ENCODE measurements around the gene IRX4. TPM values are rescaled to one million over a fixed set of nuclear protein-coding genes. Genes with fewer than 3 reads are reported as not detected.

The IRX4 gene
- total and polyA plus RNA-seq, 9 of the 15 experiments (the other 6 are each of a cell fraction or from before 2014, with no cell fraction given): not detected

DNA sequence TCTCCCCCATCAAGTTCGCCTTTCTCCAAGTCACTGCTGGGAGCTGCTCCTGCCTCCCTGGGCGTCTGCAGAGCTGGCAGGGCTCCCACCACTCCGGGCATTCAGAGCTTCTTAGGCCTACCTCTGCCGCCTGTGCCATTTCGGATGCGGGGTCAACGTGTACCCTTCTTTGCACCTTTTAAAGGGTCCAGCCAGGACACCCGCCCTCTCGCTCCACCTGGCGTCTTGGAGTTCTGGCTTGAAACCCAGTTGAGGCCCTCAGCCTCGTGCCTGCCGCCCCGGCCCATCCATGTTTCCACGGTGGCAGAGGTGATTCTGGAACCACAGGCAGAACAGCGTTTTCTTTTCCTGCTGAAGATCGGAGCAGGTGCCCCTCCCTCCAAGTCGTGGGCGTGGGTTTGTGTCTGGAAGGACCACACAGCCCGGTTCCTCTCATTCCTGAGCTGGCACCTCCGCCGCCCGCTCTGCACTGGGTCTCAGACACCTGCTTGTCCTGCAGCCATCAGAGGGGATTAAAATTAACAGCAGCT, 48.6 kb downstream of the IRX4 start:
- in situ Hi-C loops (cut with MboI) (no loop called here), intact Hi-C loops (cut with micrococcal nuclease) (no loop called here)
- ChIA-PET POLR2A (interaction anchor here (0.9 kb wide), 1 partner anchor 13 kb away, joined by 4 read pairs; no protein-coding TSS in a partner anchor), CTCF (ENCODE audit: low intra/inter-chr PET ratio) (no interaction called here)
- BruUV-seq (replicated peaks): no TSS peak
- H3K4me1 ChIP-seq (replicated peaks in 1 of 2; ENCODE audit: control insufficient read depth in 2 of 2, insufficient read depth in 2 of 2, low read length in 2 of 2): peaks cover 0 to 12% of the 10 kb centered on the region in 2 experiments; a peak in 1 of 5 replicates
- H3K9me1 ChIP-seq (ENCODE audit: control insufficient read depth, insufficient read depth, low read length): no peaks in the 10 kb centered on the region
- no peak overlapping the region for H3K4me2 ChIP-seq (ENCODE audit: insufficient read depth, low read length)
- H3K4me3 ChIP-seq: no peak overlapping the region
- H3K36me3 ChIP-seq (ENCODE audit: control insufficient read depth, insufficient read depth, low read length): peaks cover 6% of the 10 kb centered on the region; the same call in 1 of the 3 replicates
- no peak overlapping the region for H3K9ac ChIP-seq (ENCODE audit: insufficient read depth in 1 of 2, low read depth in 2 of 2, low read length in 2 of 2)
- H3K27me3 ChIP-seq (ENCODE audit: control insufficient read depth in 2 of 2, insufficient read depth in 2 of 2, low read length in 2 of 2): peaks cover 60 to 77% of the 10 kb centered on the region in 2 experiments
- FAIRE-seq (no peak), DNase-seq (ENCODE audit: extremely low read depth in 1 of 4, low spot score in 3 of 4) (no peak), ATAC-seq (no peak)
- no peak overlapping the region for H3K27ac ChIP-seq (ENCODE audit: extremely low read depth, low read depth, low read length)
- TF ChIP-seq EGR1 (conservative IDR thresholded peaks at IDR 0.05) (0 out of 2 replicates have a peak, but pooled peaks have one; percentile 6), ERF (CRISPR knock-in tag; IDR thresholded peaks at IDR 0.05) (no peak)
- H2AFZ ChIP-seq (ENCODE audit: low read depth, low read length): no peak overlapping the region
- WGBS (ENCODE audit: insufficient coverage, low coverage, missing lambda C conversion rate): 3% methylated on average over 22 of the region's 22 CpGs
- no peaks in the 10 kb centered on the region for H3K79me2 ChIP-seq (ENCODE audit: control insufficient read depth, insufficient read depth, low read length)
- no peaks in the 10 kb centered on the region for H3K9me3 ChIP-seq (replicated peaks; ENCODE audit: control insufficient read depth, insufficient read depth, low read depth, low read length)
- peaks cover 29% of the 10 kb centered on the region for H4K20me1 ChIP-seq (replicated peaks; ENCODE audit: control insufficient read depth, insufficient read depth, low read length)

DNA sequence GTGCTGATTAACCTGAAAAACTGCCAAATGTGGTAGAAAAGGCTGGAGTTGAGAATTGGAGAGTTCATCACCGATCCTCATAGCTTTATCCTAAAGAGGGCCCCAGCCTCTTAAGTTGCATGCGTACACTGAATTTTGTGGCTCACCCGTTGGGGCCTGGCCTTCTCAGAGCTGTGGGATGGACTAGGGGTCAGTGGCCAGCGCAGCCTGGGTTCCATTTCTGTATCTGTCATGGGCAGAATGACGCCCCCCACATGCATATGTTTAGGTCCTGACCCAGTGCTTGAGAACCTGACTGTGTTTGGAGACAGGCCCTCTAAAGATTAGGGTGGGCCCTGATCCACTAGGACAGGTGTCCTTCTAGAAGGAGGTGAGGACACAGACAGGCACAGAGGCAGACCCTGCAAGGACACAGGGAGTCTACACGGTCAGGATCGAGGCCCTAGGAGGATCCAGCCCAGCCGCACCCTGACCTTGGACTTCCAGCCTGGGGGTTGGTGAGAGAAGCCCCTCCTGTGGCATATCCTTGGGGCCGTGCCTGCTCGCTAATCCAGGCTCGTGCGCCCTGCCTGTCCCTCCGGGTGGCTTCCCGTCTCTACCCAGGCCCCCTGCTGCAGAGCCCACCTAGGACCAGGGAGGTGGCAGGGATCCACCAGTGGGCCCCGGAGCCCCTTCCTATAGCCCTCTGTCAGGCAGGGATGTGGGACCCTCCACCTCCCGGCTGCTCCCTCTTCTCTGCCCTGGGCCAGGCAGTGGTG, 49.3 kb downstream of the IRX4 start:
- Histone ChIP-seq H3K4me1 (replicated peaks in 1 of 2; ENCODE audit: control insufficient read depth in 2 of 2, insufficient read depth in 2 of 2, low read length in 2 of 2) (peaks cover 0 to 12% of the 10 kb centered on the region in 2 experiments; a peak in 1 of 5 replicates), H3K27me3 (ENCODE audit: control insufficient read depth in 2 of 2, insufficient read depth in 2 of 2, low read length in 2 of 2) (peaks cover 54 to 71% of the 10 kb centered on the region in 2 experiments), H3K27ac (ENCODE audit: extremely low read depth, low read depth, low read length) (no peak overlapping the region), H4K20me1 (replicated peaks; ENCODE audit: control insufficient read depth, insufficient read depth, low read length) (peaks cover 27% of the 10 kb centered on the region), H3K79me2 (ENCODE audit: control insufficient read depth, insufficient read depth, low read length) (no peaks in the 10 kb centered on the region), H2AFZ (ENCODE audit: low read depth, low read length) (no peak overlapping the region), H3K4me2 (ENCODE audit: insufficient read depth, low read length) (no peak overlapping the region), H3K9ac (ENCODE audit: insufficient read depth in 1 of 2, low read depth in 2 of 2, low read length in 2 of 2) (no peak overlapping the region), H3K9me3 (replicated peaks; ENCODE audit: control insufficient read depth, insufficient read depth, low read depth, low read length) (no peaks in the 10 kb centered on the region), H3K9me1 (ENCODE audit: control insufficient read depth, insufficient read depth, low read length) (no peaks in the 10 kb centered on the region), H3K36me3 (ENCODE audit: control insufficient read depth, insufficient read depth, low read length) (peaks cover 6% of the 10 kb centered on the region; the same call in 1 of the 3 replicates), H3K4me3 (no peak overlapping the region)
- intact Hi-C loops (cut with micrococcal nuclease): no loop called here
- FAIRE-seq (no peak), DNase-seq (ENCODE audit: extremely low read depth in 1 of 4, low spot score in 3 of 4) (no peak), ATAC-seq (no peak; the same call in 2 of the 3 replicates)
- in situ Hi-C loops (cut with MboI): no loop called here
- ChIA-PET POLR2A (no interaction called here), CTCF (ENCODE audit: low intra/inter-chr PET ratio) (no interaction called here)
- no TSS peak for BruUV-seq (replicated peaks)
- 4% methylated on average over 16 of the region's 16 CpGs for WGBS (ENCODE audit: insufficient coverage, low coverage, missing lambda C conversion rate)
- TF ChIP-seq NUFIP1 (IDR thresholded peaks at IDR 0.05; ENCODE audit: partially characterized antibody) (no peak), BDP1 (IDR thresholded peaks at IDR 0.05; ENCODE audit: insufficient read depth, insufficient read length) (no peak), ZNF124 (CRISPR knock-in tag; IDR thresholded peaks at IDR 0.05) (no peak), ZNF3 (CRISPR knock-in tag; IDR thresholded peaks at IDR 0.05) (no peak), TCF7 (IDR thresholded peaks at IDR 0.05; ENCODE audit: borderline replicate concordance) (no peak), TARDBP (IDR thresholded peaks at IDR 0.05) (no peak)
- TF ChIP-seq, protein P1, sequence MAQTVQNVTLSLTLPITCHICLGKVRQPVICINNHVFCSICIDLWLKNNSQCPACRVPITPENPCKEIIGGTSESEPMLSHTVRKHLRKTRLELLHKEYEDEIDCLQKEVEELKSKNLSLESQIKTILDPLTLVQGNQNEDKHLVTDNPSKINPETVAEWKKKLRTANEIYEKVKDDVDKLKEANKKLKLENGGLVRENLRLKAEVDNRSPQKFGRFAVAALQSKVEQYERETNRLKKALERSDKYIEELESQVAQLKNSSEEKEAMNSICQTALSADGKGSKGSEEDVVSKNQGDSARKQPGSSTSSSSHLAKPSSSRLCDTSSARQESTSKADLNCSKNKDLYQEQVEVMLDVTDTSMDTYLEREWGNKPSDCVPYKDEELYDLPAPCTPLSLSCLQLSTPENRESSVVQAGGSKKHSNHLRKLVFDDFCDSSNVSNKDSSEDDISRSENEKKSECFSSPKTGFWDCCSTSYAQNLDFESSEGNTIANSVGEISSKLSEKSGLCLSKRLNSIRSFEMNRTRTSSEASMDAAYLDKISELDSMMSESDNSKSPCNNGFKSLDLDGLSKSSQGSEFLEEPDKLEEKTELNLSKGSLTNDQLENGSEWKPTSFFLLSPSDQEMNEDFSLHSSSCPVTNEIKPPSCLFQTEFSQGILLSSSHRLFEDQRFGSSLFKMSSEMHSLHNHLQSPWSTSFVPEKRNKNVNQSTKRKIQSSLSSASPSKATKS (CRISPR knock-in tag; IDR thresholded peaks at IDR 0.05): no peak
- TF ChIP-seq, protein P2, sequence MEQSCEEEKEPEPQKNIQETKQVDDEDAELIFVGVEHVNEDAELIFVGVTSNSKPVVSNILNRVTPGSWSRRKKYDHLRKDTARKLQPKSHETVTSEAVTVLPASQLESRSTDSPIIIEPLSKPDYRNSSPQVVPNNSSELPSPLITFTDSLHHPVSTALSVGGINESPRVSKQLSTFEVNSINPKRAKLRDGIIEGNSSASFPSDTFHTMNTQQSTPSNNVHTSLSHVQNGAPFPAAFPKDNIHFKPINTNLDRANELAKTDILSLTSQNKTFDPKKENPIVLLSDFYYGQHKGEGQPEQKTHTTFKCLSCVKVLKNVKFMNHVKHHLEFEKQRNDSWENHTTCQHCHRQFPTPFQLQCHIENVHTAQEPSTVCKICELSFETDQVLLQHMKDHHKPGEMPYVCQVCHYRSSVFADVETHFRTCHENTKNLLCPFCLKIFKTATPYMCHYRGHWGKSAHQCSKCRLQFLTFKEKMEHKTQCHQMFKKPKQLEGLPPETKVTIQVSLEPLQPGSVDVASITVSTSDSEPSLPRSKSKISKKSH (CRISPR knock-in tag; IDR thresholded peaks at IDR 0.05): no peak
- TF ChIP-seq, protein P3, sequence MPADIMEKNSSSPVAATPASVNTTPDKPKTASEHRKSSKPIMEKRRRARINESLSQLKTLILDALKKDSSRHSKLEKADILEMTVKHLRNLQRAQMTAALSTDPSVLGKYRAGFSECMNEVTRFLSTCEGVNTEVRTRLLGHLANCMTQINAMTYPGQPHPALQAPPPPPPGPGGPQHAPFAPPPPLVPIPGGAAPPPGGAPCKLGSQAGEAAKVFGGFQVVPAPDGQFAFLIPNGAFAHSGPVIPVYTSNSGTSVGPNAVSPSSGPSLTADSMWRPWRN (IDR thresholded peaks at IDR 0.05; ENCODE audit: low read depth): no peak

Data from K562 (cell line).